Erythroblast (primary cell): ENCODE measurements around the gene ANAPC16.

Source experiments
- GATA1 ChIP-seq: IDR thresholded peaks from 2 replicates; pipeline ENCODE4 v1.6.1; 2011; ENCODE audit warnings: low read depth, mild to moderate bottlenecking, control low read depth, low read length, moderate library complexity
- POLR2A ChIP-seq: IDR thresholded peaks from 2 replicates; pipeline ENCODE4 v1.6.1; 2011; ENCODE audit warnings: mild to moderate bottlenecking, low read length

- TF ChIP-seq POLR2A (no peak), GATA1 (no peak)
Measured at GRCh38 chr10:72226418-72227027, 10.7 kb downstream of the ANAPC16 start.
